Measurements from ENCODE around the gene GABBR2.

- TF ChIP-seq, protein P1, sequence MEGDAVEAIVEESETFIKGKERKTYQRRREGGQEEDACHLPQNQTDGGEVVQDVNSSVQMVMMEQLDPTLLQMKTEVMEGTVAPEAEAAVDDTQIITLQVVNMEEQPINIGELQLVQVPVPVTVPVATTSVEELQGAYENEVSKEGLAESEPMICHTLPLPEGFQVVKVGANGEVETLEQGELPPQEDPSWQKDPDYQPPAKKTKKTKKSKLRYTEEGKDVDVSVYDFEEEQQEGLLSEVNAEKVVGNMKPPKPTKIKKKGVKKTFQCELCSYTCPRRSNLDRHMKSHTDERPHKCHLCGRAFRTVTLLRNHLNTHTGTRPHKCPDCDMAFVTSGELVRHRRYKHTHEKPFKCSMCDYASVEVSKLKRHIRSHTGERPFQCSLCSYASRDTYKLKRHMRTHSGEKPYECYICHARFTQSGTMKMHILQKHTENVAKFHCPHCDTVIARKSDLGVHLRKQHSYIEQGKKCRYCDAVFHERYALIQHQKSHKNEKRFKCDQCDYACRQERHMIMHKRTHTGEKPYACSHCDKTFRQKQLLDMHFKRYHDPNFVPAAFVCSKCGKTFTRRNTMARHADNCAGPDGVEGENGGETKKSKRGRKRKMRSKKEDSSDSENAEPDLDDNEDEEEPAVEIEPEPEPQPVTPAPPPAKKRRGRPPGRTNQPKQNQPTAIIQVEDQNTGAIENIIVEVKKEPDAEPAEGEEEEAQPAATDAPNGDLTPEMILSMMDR (IDR thresholded peaks at IDR 0.05), result no peak
- TF ChIP-seq POLR2A (IDR thresholded peaks at IDR 0.05), result no peak
Observed at GRCh38 chr9:98385751-98386150, 323.0 kb downstream of the GABBR2 start.

All from suprapubic skin (tissue), 3 donors.